Ishikawa (cell line): ENCODE results near the gene BCDIN3D.

Experiments
- CEBPB ChIP-seq: IDR thresholded peaks from 2 replicates; pipeline ENCODE4 v1.6.1; 2012
- CREB1 ChIP-seq: IDR thresholded peaks from 2 replicates; pipeline ENCODE4 v1.6.1; 2012; ENCODE audit warnings: low read depth
- EGR1 ChIP-seq: IDR thresholded peaks from 2 replicates; pipeline ENCODE4 v1.6.1; 2012
- EP300 ChIP-seq: IDR thresholded peaks from 2 replicates; pipeline ENCODE4 v1.6.1; 2012; ENCODE audit warnings: borderline replicate concordance
- FOXM1 ChIP-seq: IDR thresholded peaks from 2 replicates; pipeline ENCODE4 v1.6.1; 2012; ENCODE audit warnings: low read depth, borderline replicate concordance
- NFIC ChIP-seq: IDR thresholded peaks from 2 replicates; pipeline ENCODE4 v1.6.1; 2012
- RAD21 ChIP-seq: IDR thresholded peaks from 2 replicates; pipeline ENCODE4 v1.6.1; 2012; ENCODE audit warnings: low read depth
- REST ChIP-seq: IDR thresholded peaks from 2 replicates; pipeline ENCODE4 v1.6.1; 2012; ENCODE audit warnings: low read depth, mild to moderate bottlenecking
- TAF1 ChIP-seq: IDR thresholded peaks from 2 replicates; pipeline ENCODE4 v1.6.1; 2012; ENCODE audit warnings: low read depth, mild to moderate bottlenecking
- TCF12 ChIP-seq: IDR thresholded peaks from 2 replicates; pipeline ENCODE4 v1.6.1; 2012; ENCODE audit warnings: low read depth
- TEAD4 ChIP-seq: IDR thresholded peaks from 2 replicates; pipeline ENCODE4 v1.6.1; 2012
- YY1 ChIP-seq: IDR thresholded peaks from 2 replicates; pipeline ENCODE4 v1.6.1; 2012; ENCODE audit warnings: low read depth
- ZBTB7A ChIP-seq: IDR thresholded peaks from 2 replicates; pipeline ENCODE4 v1.6.1; 2012; ENCODE audit warnings: low read depth
- TF ChIP-seq, protein P1 (sequence below): IDR thresholded peaks from 2 replicates; pipeline ENCODE4 v1.6.1; 2012
- TF ChIP-seq, protein P2 (sequence below): IDR thresholded peaks from 2 replicates; pipeline ENCODE4 v1.6.1; 2012

BCDIN3D gene

DNA sequence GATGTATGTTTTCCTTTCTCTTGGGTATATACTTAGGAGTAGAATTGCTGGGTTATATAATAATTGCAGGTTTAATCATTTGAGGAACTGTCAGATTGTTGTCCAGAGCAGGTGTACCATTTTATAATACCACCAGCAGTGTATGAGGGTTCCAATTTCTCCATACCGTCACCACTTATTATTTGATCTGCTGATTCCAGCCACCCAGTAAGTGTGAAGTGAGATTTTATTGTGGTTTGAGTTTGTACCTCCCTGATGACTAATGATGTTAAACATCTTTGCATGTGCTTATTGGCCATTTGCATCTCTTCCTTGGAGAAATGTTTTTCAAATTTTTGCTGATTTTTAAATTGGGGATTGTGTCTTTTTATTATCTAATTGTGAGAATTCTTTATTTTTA is 29.8 kb downstream of the BCDIN3D start:
- TF ChIP-seq EP300 (no peak), YY1 (no peak), TAF1 (no peak), CREB1 (no peak), REST (no peak), FOXM1 (no peak), CEBPB (no peak), RAD21 (no peak), NFIC (no peak), TCF12 (no peak), EGR1 (no peak)
- TF ChIP-seq, protein P1, sequence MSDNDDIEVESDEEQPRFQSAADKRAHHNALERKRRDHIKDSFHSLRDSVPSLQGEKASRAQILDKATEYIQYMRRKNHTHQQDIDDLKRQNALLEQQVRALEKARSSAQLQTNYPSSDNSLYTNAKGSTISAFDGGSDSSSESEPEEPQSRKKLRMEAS, result no peak

DNA sequence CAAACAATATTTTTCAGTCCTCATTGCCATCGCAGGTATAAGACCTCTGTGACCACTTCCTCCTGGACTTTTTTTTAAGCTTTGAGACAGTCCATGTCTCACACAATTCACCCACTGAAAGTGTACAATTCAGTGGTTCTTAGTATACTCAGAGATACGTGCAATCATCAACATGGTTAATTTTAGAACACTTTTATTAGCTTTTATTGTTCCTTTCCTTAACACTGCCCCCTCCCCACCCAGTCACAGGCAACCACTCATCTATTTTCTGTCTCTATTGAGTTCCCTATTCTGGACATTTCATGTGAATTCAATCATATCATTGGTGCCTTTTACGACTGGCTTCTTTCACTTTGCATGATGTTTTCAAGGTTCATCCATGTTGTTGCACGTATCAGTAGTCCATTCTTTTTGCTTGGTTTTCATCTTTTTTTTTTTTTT is 30.9 kb downstream of the BCDIN3D start:
- TF ChIP-seq, protein P2, sequence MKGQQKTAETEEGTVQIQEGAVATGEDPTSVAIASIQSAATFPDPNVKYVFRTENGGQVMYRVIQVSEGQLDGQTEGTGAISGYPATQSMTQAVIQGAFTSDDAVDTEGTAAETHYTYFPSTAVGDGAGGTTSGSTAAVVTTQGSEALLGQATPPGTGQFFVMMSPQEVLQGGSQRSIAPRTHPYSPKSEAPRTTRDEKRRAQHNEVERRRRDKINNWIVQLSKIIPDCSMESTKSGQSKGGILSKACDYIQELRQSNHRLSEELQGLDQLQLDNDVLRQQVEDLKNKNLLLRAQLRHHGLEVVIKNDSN, result no peak
- no peak for TF ChIP-seq CREB1
- no peak for TF ChIP-seq CEBPB
- TF ChIP-seq TAF1, result no peak
- TF ChIP-seq FOXM1, result no peak
- no peak for TF ChIP-seq TCF12

DNA sequence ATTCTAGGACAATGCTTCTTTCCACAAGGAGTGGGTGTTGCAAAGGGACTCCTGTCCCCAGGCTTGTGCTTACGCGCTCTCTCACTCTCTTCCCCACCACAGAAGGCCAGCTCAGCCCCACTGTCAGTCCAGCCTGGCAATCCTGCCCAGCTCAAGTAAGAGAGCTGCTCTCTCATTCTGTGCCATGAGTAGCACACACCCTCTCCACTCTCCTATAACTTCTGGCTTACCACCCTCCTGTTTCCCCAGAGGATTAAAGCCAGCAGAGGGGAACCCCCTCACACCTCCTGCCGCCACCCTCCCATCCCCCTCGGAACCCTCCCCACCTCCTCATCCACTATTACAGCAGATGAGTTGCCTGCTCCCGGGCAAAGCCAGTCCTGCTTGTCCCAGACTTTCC is 31.8 kb downstream of the BCDIN3D start:
- TF ChIP-seq FOXM1, result no peak
- no peak for TF ChIP-seq TEAD4
- no peak for TF ChIP-seq REST
- TF ChIP-seq ZBTB7A, result no peak
- no peak for TF ChIP-seq EP300

DNA sequence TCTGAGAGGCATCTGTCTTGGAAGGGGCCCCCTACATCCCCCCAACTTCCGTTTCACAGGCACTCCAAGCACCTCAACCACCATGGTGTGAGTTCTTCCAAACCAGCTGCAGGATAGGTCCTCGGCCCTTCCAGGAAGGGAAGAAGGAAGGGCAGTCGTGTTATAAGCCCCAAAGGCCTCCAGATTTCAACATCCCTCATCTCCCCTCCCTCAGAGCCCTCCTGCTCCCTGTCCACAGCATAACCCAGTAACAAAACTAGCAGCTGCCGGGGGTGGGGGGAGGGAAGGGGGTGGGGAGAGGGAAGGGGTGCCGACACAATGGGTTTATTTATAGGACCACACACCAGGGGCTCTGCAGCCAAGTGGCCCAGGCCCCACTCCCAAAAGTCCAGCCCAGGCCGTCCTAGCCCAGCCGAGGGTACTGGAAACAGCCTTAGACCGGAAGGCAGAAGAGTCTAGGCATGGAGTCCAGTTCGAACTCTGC is 33.0 kb downstream of the BCDIN3D start:
- TF ChIP-seq EGR1, result no peak
- no peak for TF ChIP-seq REST
- no peak for TF ChIP-seq TCF12
- TF ChIP-seq ZBTB7A, result no peak
- TF ChIP-seq FOXM1, result no peak
- TF ChIP-seq TAF1, result no peak
- TF ChIP-seq NFIC, result no peak
- no peak for TF ChIP-seq EP300
- TF ChIP-seq, protein P2, result no peak
- TF ChIP-seq YY1, result no peak
- no peak for TF ChIP-seq CREB1
- no peak for TF ChIP-seq TEAD4
- no peak for TF ChIP-seq RAD21
- no peak for TF ChIP-seq CEBPB
- TF ChIP-seq, protein P1, result no peak

- no peak for TF ChIP-seq NFIC
- no peak for TF ChIP-seq TAF1
- TF ChIP-seq CREB1, result no peak
- TF ChIP-seq YY1, result no peak
- TF ChIP-seq ZBTB7A, result no peak
- TF ChIP-seq CEBPB, result no peak
- TF ChIP-seq, protein P2, result no peak
- TF ChIP-seq EP300, result no peak
- TF ChIP-seq TEAD4, result no peak
- TF ChIP-seq FOXM1, result no peak
These were observed 33.5 kb downstream of the BCDIN3D start for GRCh38 chr12:49809381-49809905.
